K562 (cell line): ENCODE measurements around the gene TMEM208. TPM values are rescaled to one million over a fixed set of nuclear protein-coding genes. Genes with fewer than 3 reads are reported as not detected.

Source experiments
- ATF4 ChIP-seq: fragments of 450-650 bp; formaldehyde crosslinking; IDR thresholded peaks from 2 replicates; pipeline ENCODE4 v1.4.0; 2022; ENCODE audit warnings: mild to moderate bottlenecking, moderate library complexity
- CBX1 ChIP-seq: sonication (generic); IDR thresholded peaks from 2 replicates; pipeline ENCODE4 v1.6.1; 2016; ENCODE audit warnings: antibody characterized with exemption, low read depth, mild to moderate bottlenecking
- CHD2 ChIP-seq: IDR thresholded peaks from 2 replicates; pipeline ENCODE4 v1.6.1; 2011; ENCODE audit warnings: low read depth, low read length
- CREBBP ChIP-seq: IDR thresholded peaks from one replicate; pipeline ENCODE4 v1.6.1; 2012; ENCODE audit warnings: low read depth, mild to moderate bottlenecking, control low read depth, inconsistent platforms, low read length
- DPF2 ChIP-seq: fragments of 450-650 bp; IDR thresholded peaks from 2 replicates; pipeline ENCODE4 v1.6.1; 2016
- ETS1 ChIP-seq: conservative IDR thresholded peaks from 2 replicates; pipeline ENCODE4 v1.6.1; 2011; ENCODE audit warnings: low read depth, mild to moderate bottlenecking, low read length; ENCODE audit not compliant: control insufficient read depth
- TAF1 ChIP-seq: IDR thresholded peaks from 2 replicates; pipeline ENCODE4 v1.6.1; 2011; ENCODE audit warnings: mild to moderate bottlenecking, low read length, moderate library complexity; ENCODE audit not compliant: insufficient read depth, control insufficient read depth, severe bottlenecking; ENCODE audit errors: extremely low read depth
- ZFP30 ChIP-seq: fragments of 250-450 bp; sonication (Bioruptor Pico); IDR thresholded peaks from 2 replicates; pipeline ENCODE4 v1.8.0; 2022; ENCODE audit warnings: moderate library complexity, mild to moderate bottlenecking, inconsistent platforms, borderline replicate concordance
- ZNF253 ChIP-seq: fragments of 250-450 bp; sonication (Bioruptor Pico); conservative IDR thresholded peaks from 2 replicates; pipeline ENCODE4 v1.6.1; 2021; ENCODE audit warnings: mild to moderate bottlenecking
- ZNF75A ChIP-seq: fragments of 450-650 bp; formaldehyde crosslinking; IDR thresholded peaks from 2 replicates; pipeline ENCODE4 v1.4.0; 2020; ENCODE audit warnings: mild to moderate bottlenecking
- polyA plus RNA-seq, 8 experiments: library from polyadenylated mRNA; depleted of rRNA in 4 of 8; stranded (reverse) in 5 of 8; unstranded in 3 of 8; fragments of >200 nt; fragmentation: Nextera tagmentation in 2 of 8; fragmentation: Illumina TruSeq in 1 of 8; extraction: Ambion mirVana in 2 of 8; extraction: Trizol in 1 of 8; gene quantifications; 2 replicates each; pipeline versions ENCODE4 v1.2.1 to v1.2.3, GENCODE V29; 2011 to 2014; ENCODE audit warnings: inconsistent platforms in 1 of 8, missing spikeins in 1 of 8
- total RNA-seq, 7 experiments: library from RNA; depleted of rRNA in 6 of 7; stranded (reverse); fragments of >200 nt in 6 of 7; fragmentation: Illumina TruSeq in 2 of 7; extraction: Trizol in 2 of 7; gene quantifications; 2 replicates each; pipeline versions ENCODE4 v1.2.1 to v1.2.3, GENCODE V29; 2011 to 2021; ENCODE audit warnings: low replicate concordance in 1 of 7
- TF ChIP-seq, protein P1 (sequence below), 2 experiments: fragments of 450-650 bp in 1 of 2; sonication (generic) in 1 of 2; formaldehyde crosslinking in 1 of 2; IDR thresholded peaks; 2 replicates each; pipeline versions ENCODE4 v1.7.1 to v1.9.0; 2016 to 2022; ENCODE audit warnings: inconsistent platforms in 1 of 2, mild to moderate bottlenecking in 1 of 2, missing genetic modification reagents in 1 of 2
- TF ChIP-seq, protein P2 (sequence below): sonication (generic); formaldehyde crosslinking; IDR thresholded peaks from 2 replicates; pipeline ENCODE4 v1.9.0; 2022; ENCODE audit warnings: mild to moderate bottlenecking, missing genetic modification reagents

TMEM208 gene
- total and polyA plus RNA-seq, 9 of the 15 experiments (the other 6 are each of a cell fraction or from before 2014, with no cell fraction given): 31.8 to 239 (median 54.3) TPM

- TF ChIP-seq, protein P1, sequence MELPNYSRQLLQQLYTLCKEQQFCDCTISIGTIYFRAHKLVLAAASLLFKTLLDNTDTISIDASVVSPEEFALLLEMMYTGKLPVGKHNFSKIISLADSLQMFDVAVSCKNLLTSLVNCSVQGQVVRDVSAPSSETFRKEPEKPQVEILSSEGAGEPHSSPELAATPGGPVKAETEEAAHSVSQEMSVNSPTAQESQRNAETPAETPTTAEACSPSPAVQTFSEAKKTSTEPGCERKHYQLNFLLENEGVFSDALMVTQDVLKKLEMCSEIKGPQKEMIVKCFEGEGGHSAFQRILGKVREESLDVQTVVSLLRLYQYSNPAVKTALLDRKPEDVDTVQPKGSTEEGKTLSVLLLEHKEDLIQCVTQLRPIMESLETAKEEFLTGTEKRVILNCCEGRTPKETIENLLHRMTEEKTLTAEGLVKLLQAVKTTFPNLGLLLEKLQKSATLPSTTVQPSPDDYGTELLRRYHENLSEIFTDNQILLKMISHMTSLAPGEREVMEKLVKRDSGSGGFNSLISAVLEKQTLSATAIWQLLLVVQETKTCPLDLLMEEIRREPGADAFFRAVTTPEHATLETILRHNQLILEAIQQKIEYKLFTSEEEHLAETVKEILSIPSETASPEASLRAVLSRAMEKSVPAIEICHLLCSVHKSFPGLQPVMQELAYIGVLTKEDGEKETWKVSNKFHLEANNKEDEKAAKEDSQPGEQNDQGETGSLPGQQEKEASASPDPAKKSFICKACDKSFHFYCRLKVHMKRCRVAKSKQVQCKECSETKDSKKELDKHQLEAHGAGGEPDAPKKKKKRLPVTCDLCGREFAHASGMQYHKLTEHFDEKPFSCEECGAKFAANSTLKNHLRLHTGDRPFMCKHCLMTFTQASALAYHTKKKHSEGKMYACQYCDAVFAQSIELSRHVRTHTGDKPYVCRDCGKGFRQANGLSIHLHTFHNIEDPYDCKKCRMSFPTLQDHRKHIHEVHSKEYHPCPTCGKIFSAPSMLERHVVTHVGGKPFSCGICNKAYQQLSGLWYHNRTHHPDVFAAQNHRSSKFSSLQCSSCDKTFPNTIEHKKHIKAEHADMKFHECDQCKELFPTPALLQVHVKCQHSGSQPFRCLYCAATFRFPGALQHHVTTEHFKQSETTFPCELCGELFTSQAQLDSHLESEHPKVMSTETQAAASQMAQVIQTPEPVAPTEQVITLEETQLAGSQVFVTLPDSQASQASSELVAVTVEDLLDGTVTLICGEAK (IDR thresholded peaks at IDR 0.05): 0 out of 2 replicates have a peak, but pooled peaks have one; percentile 6
- TF ChIP-seq, protein P1 (CRISPR knock-in tag; IDR thresholded peaks at IDR 0.05): no peak
- no peak for TF ChIP-seq CREBBP
- TF ChIP-seq ZFP30 (CRISPR knock-in tag): no peak
- no peak for TF ChIP-seq CHD2
- no peak for TF ChIP-seq CBX1
- no peak for TF ChIP-seq ETS1
- no peak for TF ChIP-seq DPF2
- TF ChIP-seq, protein P2, sequence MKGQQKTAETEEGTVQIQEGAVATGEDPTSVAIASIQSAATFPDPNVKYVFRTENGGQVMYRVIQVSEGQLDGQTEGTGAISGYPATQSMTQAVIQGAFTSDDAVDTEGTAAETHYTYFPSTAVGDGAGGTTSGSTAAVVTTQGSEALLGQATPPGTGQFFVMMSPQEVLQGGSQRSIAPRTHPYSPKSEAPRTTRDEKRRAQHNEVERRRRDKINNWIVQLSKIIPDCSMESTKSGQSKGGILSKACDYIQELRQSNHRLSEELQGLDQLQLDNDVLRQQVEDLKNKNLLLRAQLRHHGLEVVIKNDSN (CRISPR knock-in tag): peak; percentile 34; the same call in 1 of the 2 replicates
- no peak for TF ChIP-seq TAF1
- TF ChIP-seq ATF4 (CRISPR knock-in tag): no peak
- no peak for TF ChIP-seq ZNF253 (CRISPR knock-in tag)
- TF ChIP-seq ZNF75A: no peak
Observed at GRCh38 chr16:67248073-67248400, 21.1 kb downstream of the TMEM208 start (continued).
